ENCODE measurements around the gene UGT1A10.
"Not testable (repeated sequence)": the region's sequence is repeated elsewhere in the genome, so short reads cannot be mapped to it uniquely, and the experiment has no call there.

Gene UGT1A10

DNA sequence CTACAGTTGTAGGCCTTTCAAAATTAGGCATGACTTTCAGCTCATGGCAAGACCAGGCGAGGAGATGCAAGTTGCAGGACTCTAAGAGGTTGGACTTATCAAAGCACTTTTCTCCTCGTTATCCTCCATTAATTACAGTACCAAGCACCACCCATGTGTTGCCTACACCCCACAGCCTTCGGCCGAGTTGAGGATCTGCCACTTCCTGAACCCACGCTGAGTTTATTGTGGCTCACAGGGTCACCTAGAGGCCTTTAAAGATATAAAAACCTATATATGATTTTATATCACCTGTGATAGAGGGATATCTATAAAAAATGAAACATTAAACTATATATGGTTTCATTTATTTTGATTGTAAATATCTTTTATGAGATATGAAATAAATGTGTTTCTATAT is 2.6 kb downstream of the UGT1A10 start:
- peak; percentile 24 for DNase-seq (ENCODE audit: low read depth)
- TF ChIP-seq, protein P1, sequence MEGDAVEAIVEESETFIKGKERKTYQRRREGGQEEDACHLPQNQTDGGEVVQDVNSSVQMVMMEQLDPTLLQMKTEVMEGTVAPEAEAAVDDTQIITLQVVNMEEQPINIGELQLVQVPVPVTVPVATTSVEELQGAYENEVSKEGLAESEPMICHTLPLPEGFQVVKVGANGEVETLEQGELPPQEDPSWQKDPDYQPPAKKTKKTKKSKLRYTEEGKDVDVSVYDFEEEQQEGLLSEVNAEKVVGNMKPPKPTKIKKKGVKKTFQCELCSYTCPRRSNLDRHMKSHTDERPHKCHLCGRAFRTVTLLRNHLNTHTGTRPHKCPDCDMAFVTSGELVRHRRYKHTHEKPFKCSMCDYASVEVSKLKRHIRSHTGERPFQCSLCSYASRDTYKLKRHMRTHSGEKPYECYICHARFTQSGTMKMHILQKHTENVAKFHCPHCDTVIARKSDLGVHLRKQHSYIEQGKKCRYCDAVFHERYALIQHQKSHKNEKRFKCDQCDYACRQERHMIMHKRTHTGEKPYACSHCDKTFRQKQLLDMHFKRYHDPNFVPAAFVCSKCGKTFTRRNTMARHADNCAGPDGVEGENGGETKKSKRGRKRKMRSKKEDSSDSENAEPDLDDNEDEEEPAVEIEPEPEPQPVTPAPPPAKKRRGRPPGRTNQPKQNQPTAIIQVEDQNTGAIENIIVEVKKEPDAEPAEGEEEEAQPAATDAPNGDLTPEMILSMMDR (IDR thresholded peaks at IDR 0.05; ENCODE audit: insufficient read depth, low read depth, low read length, missing control alignments): no peak

DNA sequence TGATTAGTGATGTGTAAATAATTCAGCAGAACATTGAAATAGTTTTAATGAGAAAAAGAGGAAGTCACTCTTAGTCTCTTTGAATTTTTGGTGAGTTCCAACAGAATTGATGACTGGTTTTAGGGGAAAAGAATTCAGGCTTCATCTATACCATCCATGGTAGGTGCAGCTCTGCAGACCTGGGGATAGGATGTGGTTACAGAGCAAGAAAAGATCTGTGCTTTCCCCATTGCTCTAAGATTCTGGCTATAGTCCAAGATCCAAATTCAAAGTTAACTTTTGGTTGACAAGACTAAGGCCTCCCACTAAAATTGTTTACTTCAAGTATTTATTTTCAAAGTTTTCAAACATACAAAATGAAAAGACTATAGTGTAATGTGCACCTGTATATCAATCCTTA is 3.6 kb downstream of the UGT1A10 start:
- TF ChIP-seq, protein P1 (IDR thresholded peaks at IDR 0.05; ENCODE audit: insufficient read depth, low read depth, low read length, missing control alignments): no peak
- no peak overlapping the region for H3K4me3 ChIP-seq (ENCODE audit: low read depth, low read length)
- DNase-seq (ENCODE audit: low read depth): peak; percentile 6

More for the DNA sequence above, 2.6 kb downstream of the UGT1A10 start:
- no peak overlapping the region for H3K4me3 ChIP-seq (ENCODE audit: low read depth, low read length)

DNA sequence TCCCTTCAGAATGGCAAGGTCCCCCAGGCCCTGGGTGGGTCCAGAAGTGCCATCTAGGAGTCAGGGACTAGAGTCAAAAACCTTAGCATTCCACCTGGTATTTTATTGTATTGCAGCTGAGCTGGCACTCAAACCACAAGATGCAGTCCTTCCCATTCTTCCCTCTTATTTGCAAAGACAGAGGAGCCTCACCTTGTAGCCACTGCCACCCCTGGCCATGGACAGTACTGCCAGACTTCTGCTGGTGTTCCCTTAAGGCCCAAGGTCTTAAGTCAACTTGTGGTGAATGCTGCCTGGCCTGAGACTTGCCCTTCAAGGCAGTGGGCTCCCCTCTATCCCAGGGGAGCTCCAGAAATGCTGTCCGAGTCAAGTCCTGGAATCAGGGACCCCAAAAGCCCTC is 6.9 kb downstream of the UGT1A10 start:
- TF ChIP-seq, protein P1 (IDR thresholded peaks at IDR 0.05; ENCODE audit: insufficient read depth, low read depth, low read length, missing control alignments): peak; percentile 12
- peak; percentile 17 for DNase-seq (ENCODE audit: low read depth)
- no peak overlapping the region for H3K4me3 ChIP-seq (ENCODE audit: low read depth, low read length)

DNA sequence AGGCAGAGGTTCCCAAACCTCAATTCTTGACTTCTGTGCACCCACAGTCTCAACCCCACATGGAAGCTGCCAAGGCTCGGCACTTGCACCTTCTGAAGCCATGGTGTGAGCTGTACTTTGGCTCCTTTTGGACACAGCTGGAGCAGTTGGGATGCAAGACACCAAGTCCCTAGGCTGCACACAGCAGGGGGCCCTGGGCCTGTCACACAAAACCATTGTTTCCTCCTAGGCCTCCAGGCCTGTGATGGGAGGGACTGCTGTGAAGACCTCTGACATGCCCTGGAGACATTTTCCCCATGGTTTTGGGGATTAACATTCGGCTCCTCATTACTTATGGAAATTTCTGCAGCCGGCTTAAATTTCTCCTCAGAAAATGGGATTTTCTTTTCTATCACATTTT is 9.8 kb downstream of the UGT1A10 start:
- DNase-seq (ENCODE audit: low read depth): not testable (repeated sequence)

DNA sequence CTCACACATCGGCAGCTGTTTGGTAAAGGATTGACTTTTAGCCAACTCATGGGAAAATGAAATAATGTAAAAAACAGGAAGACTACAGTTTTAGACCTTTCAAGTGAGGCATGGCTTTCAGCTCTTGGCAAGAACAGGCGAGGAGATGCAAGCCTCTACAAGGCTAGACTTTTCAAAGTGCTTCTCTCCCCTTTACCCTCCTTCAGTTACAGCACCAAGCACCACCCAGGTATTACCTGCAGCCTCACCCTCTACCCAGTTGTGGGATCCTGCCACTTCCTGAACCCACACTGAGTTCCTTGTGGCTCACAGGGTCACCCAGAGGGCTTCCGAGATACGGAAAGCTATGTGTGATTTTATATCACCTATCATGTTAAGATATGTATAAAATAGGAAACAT is 14.7 kb downstream of the UGT1A10 start:
- no peak for DNase-seq (ENCODE audit: low read depth)
- H3K4me3 ChIP-seq (ENCODE audit: low read depth, low read length): no peak overlapping the region
- TF ChIP-seq, protein P1 (IDR thresholded peaks at IDR 0.05; ENCODE audit: insufficient read depth, low read depth, low read length, missing control alignments): no peak

More for the DNA sequence above, 9.8 kb downstream of the UGT1A10 start:
- not testable (repeated sequence) for H3K4me3 ChIP-seq (ENCODE audit: low read depth, low read length)

DNA sequence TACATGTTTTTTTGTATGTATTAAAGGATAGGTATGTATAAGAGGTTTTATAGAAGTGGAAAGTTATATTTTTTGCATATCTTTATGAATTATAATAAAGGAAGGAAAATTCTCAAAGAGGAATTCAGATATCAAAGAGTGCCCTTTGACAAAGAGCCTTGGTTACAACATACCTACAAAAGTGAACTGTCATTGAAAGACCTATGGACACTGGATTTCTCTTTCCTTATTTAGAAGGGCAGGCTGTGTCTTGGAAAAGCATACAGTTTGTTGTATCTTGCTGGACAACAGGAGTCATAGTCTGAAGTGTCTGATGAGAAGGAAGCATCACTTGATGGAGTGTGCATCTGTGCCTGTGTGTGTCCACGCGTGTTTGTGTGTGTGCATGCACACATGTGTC is 15.2 kb downstream of the UGT1A10 start:
- DNase-seq (ENCODE audit: low read depth): no peak
- TF ChIP-seq, protein P1 (IDR thresholded peaks at IDR 0.05; ENCODE audit: insufficient read depth, low read depth, low read length, missing control alignments): no peak
- no peak overlapping the region for H3K4me3 ChIP-seq (ENCODE audit: low read depth, low read length)

DNA sequence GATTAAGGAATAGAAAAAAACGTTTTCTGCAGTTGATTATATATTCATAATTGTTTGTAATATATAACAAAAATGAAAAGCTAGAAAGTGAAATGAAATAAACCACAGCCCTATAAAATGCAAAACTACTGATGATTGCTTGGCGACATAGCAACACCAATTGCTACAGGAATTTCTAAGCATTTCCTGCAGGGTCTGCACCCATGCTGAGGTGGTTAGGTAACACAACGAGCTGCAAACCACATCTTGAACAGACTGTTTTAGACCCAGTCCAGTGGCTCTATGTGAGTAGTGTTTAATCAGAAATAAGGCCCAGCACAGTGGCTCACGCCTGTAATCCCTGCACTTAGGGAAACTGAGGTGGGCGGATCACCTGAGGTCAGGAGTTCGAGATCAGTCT is 18.3 kb downstream of the UGT1A10 start:
- no peak overlapping the region for H3K4me3 ChIP-seq (ENCODE audit: low read depth, low read length)
- TF ChIP-seq, protein P1 (IDR thresholded peaks at IDR 0.05; ENCODE audit: insufficient read depth, low read depth, low read length, missing control alignments): no peak
- no peak for DNase-seq (ENCODE audit: low read depth)

All from GM12865 (cell line).